ENCODE measurements around the gene ANAPC15.
A peak's percentile ranks its signal among the peaks of the same experiment; 100 is the strongest.

DNA sequence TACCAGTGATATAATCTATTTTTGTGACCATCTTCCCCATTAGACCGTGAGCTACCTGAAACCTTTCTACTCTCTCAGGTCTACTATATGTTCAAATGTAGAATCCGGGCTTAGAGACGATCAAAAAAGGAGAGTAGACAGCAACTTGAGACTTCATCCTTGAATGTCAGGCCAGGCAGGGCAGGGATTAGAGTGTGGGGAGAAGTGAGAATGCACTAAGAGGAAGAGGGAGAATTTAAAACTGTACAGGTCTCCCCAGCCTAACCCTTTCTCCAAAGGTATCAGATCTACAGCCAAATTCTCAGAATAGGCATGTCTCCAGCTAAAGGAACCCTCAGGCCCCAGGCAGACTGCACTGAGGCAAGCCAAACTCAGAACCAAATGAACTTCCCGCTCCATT, 10.3 kb downstream of the ANAPC15 start:
- no peak for TF ChIP-seq SIN3A (IDR thresholded peaks at IDR 0.05; ENCODE audit: borderline replicate concordance, insufficient read depth, low read length)
- peak; percentile 20 for TF ChIP-seq POLR2AphosphoS5 (IDR thresholded peaks at IDR 0.05; ENCODE audit: low read depth, low read length)
- TF ChIP-seq TAF1 (IDR thresholded peaks at IDR 0.05; ENCODE audit: borderline replicate concordance, insufficient read depth, low read length), result no peak
- TF ChIP-seq, protein P1, sequence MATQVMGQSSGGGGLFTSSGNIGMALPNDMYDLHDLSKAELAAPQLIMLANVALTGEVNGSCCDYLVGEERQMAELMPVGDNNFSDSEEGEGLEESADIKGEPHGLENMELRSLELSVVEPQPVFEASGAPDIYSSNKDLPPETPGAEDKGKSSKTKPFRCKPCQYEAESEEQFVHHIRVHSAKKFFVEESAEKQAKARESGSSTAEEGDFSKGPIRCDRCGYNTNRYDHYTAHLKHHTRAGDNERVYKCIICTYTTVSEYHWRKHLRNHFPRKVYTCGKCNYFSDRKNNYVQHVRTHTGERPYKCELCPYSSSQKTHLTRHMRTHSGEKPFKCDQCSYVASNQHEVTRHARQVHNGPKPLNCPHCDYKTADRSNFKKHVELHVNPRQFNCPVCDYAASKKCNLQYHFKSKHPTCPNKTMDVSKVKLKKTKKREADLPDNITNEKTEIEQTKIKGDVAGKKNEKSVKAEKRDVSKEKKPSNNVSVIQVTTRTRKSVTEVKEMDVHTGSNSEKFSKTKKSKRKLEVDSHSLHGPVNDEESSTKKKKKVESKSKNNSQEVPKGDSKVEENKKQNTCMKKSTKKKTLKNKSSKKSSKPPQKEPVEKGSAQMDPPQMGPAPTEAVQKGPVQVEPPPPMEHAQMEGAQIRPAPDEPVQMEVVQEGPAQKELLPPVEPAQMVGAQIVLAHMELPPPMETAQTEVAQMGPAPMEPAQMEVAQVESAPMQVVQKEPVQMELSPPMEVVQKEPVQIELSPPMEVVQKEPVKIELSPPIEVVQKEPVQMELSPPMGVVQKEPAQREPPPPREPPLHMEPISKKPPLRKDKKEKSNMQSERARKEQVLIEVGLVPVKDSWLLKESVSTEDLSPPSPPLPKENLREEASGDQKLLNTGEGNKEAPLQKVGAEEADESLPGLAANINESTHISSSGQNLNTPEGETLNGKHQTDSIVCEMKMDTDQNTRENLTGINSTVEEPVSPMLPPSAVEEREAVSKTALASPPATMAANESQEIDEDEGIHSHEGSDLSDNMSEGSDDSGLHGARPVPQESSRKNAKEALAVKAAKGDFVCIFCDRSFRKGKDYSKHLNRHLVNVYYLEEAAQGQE (IDR thresholded peaks at IDR 0.05; ENCODE audit: insufficient read depth in 1 of 2, low read depth in 2 of 2, low read length in 2 of 2), result no peak
- TF ChIP-seq FOXP2 (optimal IDR thresholded peaks at IDR 0.05; ENCODE audit: borderline replicate concordance, extremely low read depth, extremely low read length, insufficient read depth), result no peak
